Fibroblast of lung (primary cell): ENCODE measurements around the gene NKX6-2. TPM values are rescaled to one million over a fixed set of nuclear protein-coding genes. Genes with fewer than 3 reads are reported as not detected.
"Not testable (repeated sequence)": the region's sequence is repeated elsewhere in the genome, so short reads cannot be mapped to it uniquely, and the experiment has no call there.

Experiments
- DNase-seq, 2 donors: peaks; one replicate each; pipeline versions ENCODE4 v3.0.0 to v3.0.0-alpha.2; 2010; ENCODE audit warnings: low read depth in 2 of 2
- H2AFZ ChIP-seq: 2 replicates; pipeline ENCODE4 v1.5.1; 2012; ENCODE audit warnings: low read length, control low read depth, inconsistent platforms
- H3K27ac ChIP-seq: 2 replicates; pipeline ENCODE4 v1.5.1; 2011; ENCODE audit warnings: low read length, control low read depth; ENCODE audit not compliant: insufficient read depth
- H3K27me3 ChIP-seq: 2 replicates; pipeline ENCODE4 v1.5.1; 2011; ENCODE audit warnings: mild to moderate bottlenecking, low read length; ENCODE audit not compliant: control insufficient read depth, insufficient read depth
- H3K36me3 ChIP-seq: 2 replicates; pipeline ENCODE4 v1.5.1; 2011; ENCODE audit warnings: low read length; ENCODE audit not compliant: control insufficient read depth, insufficient read depth
- H3K4me1 ChIP-seq: 2 replicates; pipeline ENCODE4 v1.5.1; 2011; ENCODE audit warnings: low read length; ENCODE audit not compliant: control insufficient read depth, insufficient read depth; ENCODE audit errors: extremely low read depth
- H3K4me2 ChIP-seq: 2 replicates; pipeline ENCODE4 v1.5.1; 2011; ENCODE audit warnings: low read length, control low read depth; ENCODE audit not compliant: insufficient read depth; ENCODE audit errors: extremely low read depth
- H3K4me3 ChIP-seq, 4 experiments: fragments of 200-600 bp in 1 of 4; sonication (generic) in 1 of 4; replicated peaks in 1 of 4; 2 replicates each; pipeline ENCODE4 v1.5.1; 2011 to 2016; ENCODE audit warnings: low read length in 4 of 4, low read depth in 3 of 4, mild to moderate bottlenecking in 3 of 4, control low read depth in 2 of 4, inconsistent platforms in 1 of 4, mixed read lengths in 1 of 4; ENCODE audit not compliant: insufficient read depth in 1 of 4; ENCODE audit errors: control extremely low read depth in 1 of 4
- H3K79me2 ChIP-seq: 2 replicates; pipeline ENCODE4 v1.5.1; 2012; ENCODE audit warnings: mild to moderate bottlenecking, low read length, inconsistent platforms; ENCODE audit not compliant: control insufficient read depth, insufficient read depth
- H3K9ac ChIP-seq: 2 replicates; pipeline ENCODE4 v1.5.1; 2011; ENCODE audit warnings: mild to moderate bottlenecking, low read length, control low read depth; ENCODE audit not compliant: insufficient read depth
- H3K9me3 ChIP-seq: 2 replicates; pipeline ENCODE4 v1.5.1; 2012; ENCODE audit warnings: low read depth, low read length; ENCODE audit not compliant: control insufficient read depth, insufficient read depth
- H4K20me1 ChIP-seq: 2 replicates; pipeline ENCODE4 v1.5.1; 2011; ENCODE audit warnings: low read length; ENCODE audit not compliant: control insufficient read depth, insufficient read depth; ENCODE audit errors: extremely low read depth
- EZH2 ChIP-seq: IDR thresholded peaks from 2 replicates; pipeline ENCODE4 v1.5.1; 2012; ENCODE audit warnings: low read length, control low read depth, mild to moderate bottlenecking; ENCODE audit errors: missing control alignments
- polyA plus RNA-seq, 2 donors: library from polyadenylated mRNA; depleted of rRNA in 1 of 2; stranded (reverse) in 1 of 2; unstranded in 1 of 2; fragments of >200 nt; gene quantifications; 2 replicates each; pipeline ENCODE4 v1.2.1, GENCODE V29; 2011 to 2012; ENCODE audit warnings: missing spikeins in 1 of 2
- total RNA-seq: library from RNA; depleted of rRNA; stranded (reverse); fragments of >200 nt; gene quantifications from 2 replicates; pipeline ENCODE4 v1.2.1, GENCODE V29; 2014
- TF ChIP-seq, protein P1 (sequence below), 2 donors: IDR thresholded peaks in 1 of 2; conservative IDR thresholded peaks in 1 of 2; 1 replicate in 1 of 2; 2 replicates in 1 of 2; pipeline ENCODE4 v1.5.1; 2011 to 2012; ENCODE audit warnings: low read length in 2 of 2, control low read depth in 1 of 2, inconsistent platforms in 1 of 2, low read depth in 1 of 2, mild to moderate bottlenecking in 1 of 2

NKX6-2 gene
- total and polyA plus RNA-seq, 2 donors (not counting 1 experiment from before 2014, with no cell fraction given): not detected

DNA sequence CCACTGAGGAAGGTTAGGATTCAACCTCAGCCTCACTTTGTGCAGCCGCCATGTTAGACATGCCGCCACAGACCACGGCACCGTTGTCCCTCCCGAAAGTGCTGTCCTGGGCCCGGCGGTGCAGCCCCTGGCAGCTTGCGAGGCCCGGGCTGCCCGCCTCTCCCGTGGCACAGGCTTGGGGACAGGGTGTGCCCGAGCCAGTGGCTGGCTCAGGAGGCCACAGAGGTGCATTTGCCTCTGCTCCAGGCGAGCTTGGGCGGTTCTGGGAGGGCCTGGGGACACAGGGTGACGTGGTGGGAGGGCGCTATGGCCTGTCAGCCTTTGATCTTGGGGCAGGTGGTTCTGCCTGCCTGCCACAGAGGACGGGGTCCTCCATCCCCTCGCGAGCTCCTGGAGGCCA, 41.1 kb downstream of the NKX6-2 start:
- no peak for DNase-seq
- no peaks in the 10 kb centered on the region for H3K4me1 ChIP-seq
- H3K4me2 ChIP-seq: no peak overlapping the region
- H3K27ac ChIP-seq: no peak overlapping the region
- H2AFZ ChIP-seq: no peak overlapping the region
- no peaks in the 10 kb centered on the region for H4K20me1 ChIP-seq
- H3K9ac ChIP-seq: no peak overlapping the region
- no peaks in the 10 kb centered on the region for H3K79me2 ChIP-seq
- no peaks in the 10 kb centered on the region for H3K36me3 ChIP-seq
- TF ChIP-seq, protein P1, sequence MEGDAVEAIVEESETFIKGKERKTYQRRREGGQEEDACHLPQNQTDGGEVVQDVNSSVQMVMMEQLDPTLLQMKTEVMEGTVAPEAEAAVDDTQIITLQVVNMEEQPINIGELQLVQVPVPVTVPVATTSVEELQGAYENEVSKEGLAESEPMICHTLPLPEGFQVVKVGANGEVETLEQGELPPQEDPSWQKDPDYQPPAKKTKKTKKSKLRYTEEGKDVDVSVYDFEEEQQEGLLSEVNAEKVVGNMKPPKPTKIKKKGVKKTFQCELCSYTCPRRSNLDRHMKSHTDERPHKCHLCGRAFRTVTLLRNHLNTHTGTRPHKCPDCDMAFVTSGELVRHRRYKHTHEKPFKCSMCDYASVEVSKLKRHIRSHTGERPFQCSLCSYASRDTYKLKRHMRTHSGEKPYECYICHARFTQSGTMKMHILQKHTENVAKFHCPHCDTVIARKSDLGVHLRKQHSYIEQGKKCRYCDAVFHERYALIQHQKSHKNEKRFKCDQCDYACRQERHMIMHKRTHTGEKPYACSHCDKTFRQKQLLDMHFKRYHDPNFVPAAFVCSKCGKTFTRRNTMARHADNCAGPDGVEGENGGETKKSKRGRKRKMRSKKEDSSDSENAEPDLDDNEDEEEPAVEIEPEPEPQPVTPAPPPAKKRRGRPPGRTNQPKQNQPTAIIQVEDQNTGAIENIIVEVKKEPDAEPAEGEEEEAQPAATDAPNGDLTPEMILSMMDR (conservative IDR thresholded peaks at IDR 0.05 in 1 of 2, IDR thresholded peaks at IDR 0.05 in 1 of 2; ENCODE audit: low read depth in 1 of 2, low read length in 2 of 2): no peak
- no peak for TF ChIP-seq EZH2
- no peak overlapping the region for H3K4me3 ChIP-seq
- no peaks in the 10 kb centered on the region for H3K9me3 ChIP-seq
- no peaks in the 10 kb centered on the region for H3K27me3 ChIP-seq

DNA sequence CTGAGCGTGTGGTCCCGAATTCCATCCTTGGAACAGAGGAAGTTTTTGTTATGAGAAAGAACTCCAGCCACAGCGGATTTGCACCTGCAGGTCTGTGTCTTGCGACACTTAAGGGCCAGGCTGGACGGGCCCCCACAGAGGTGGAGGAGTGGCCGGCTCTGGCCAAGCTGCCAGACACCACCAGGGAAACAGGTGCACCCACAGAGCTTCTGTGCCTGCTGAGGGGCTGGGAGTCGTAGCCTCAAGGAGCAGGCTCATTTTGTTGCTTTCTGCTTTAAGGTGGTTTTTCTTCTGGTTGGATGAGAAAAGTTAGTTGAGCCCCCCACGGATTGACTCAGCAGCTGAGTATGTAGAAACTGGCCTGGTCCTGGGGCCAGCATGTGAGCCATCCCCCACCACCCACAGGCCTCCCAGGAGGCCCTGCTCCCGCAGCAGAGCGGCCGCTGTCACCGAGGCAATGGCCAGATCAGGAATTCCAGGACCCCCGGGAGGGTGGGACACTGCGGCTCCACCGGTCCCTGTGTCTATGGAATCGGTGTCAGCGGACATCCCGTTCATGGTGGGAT, 41.9 kb downstream of the NKX6-2 start:
- no peak overlapping the region for H3K9ac ChIP-seq
- no peaks in the 10 kb centered on the region for H4K20me1 ChIP-seq
- no peaks in the 10 kb centered on the region for H3K27me3 ChIP-seq
- no peaks in the 10 kb centered on the region for H3K36me3 ChIP-seq
- no peak overlapping the region for H3K27ac ChIP-seq
- no peak overlapping the region for H3K4me3 ChIP-seq
- TF ChIP-seq, protein P1 (conservative IDR thresholded peaks at IDR 0.05 in 1 of 2, IDR thresholded peaks at IDR 0.05 in 1 of 2; ENCODE audit: low read depth in 1 of 2, low read length in 2 of 2): no peak
- no peak for TF ChIP-seq EZH2
- H3K9me3 ChIP-seq: no peaks in the 10 kb centered on the region
- H3K4me2 ChIP-seq: no peak overlapping the region
- H3K4me1 ChIP-seq: no peaks in the 10 kb centered on the region
- no peaks in the 10 kb centered on the region for H3K79me2 ChIP-seq
- no peak overlapping the region for H2AFZ ChIP-seq
- peak in 1 of 2 donors; percentile 75 for DNase-seq

DNA sequence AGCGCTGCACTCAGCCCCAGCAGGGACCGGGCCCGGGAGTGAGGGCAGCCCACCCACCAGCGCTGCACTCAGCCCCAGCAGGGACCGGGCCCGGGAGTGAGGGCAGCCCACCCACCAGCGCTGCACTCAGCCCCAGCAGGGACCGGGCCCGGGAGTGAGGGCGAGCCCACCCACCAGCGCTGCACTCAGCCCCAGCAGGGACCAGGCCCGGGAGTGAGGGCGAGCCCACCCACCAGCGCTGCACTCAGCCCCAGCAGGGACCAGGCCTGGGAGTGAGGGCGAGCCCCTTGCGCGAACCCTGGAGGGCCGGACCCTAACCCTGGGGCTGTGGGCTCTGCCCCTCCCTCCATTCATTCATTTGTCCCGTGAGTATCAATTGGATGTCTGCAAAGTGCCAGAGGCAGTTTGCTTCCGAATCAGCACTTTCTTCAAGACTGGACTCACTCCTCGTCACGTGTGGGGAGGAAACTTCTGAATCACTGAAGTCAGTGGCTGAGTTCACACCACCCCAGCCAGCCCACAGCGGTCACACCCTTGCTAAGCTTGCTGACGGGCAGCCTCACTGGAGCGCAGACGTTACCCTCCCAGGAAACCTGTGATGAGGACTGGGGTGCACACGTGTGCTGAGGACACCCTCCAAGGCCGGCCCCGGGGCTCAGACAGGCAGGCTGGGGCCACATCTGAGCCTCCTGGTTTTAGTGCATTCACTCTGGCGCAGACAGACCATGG, 42.6 kb downstream of the NKX6-2 start:
- H3K27ac ChIP-seq: not testable (repeated sequence)

More for the DNA sequence above, 42.6 kb downstream of the NKX6-2 start:
- H3K4me2 ChIP-seq, H3K27me3 ChIP-seq, H3K4me3 ChIP-seq, H4K20me1 ChIP-seq, H3K9ac ChIP-seq, H3K4me1 ChIP-seq, H3K36me3 ChIP-seq, H3K9me3 ChIP-seq, H2AFZ ChIP-seq, H3K79me2 ChIP-seq: not testable (repeated sequence)
- peak; percentile 74 to 89 for DNase-seq
